ENCODE measurements around the gene RANBP3L. TPM values are rescaled to one million over a fixed set of nuclear protein-coding genes. Genes with fewer than 3 reads are reported as not detected.

RANBP3L gene
- total RNA-seq, 2 donors from 2014 or later, result 17.7 to 21.2 TPM

- intact Hi-C loops (cut with DNase I), result no loop called here
- no peak for TF ChIP-seq CTCF (IDR thresholded peaks at IDR 0.05)
- TF ChIP-seq POLR2AphosphoS5 (IDR thresholded peaks at IDR 0.05), result no peak
- TF ChIP-seq POLR2A (IDR thresholded peaks at IDR 0.05), result no peak
- no peaks in the 10 kb centered on the region for H3K9me3 ChIP-seq
- H3K27ac ChIP-seq, result no peak overlapping the region
- no peak overlapping the region for H3K4me3 ChIP-seq
- H3K36me3 ChIP-seq, result no peaks in the 10 kb centered on the region
- no peak for DNase-seq (ENCODE audit: low spot score)
- H3K27me3 ChIP-seq (replicated peaks; ENCODE audit: insufficient read depth), result no peaks in the 10 kb centered on the region
- H3K4me1 ChIP-seq (replicated peaks), result no peaks in the 10 kb centered on the region
- 92% methylated on average over 6 of the region's 6 CpGs for WGBS
Observed at GRCh38 chr5:36261186-36261585, 40.5 kb downstream of the RANBP3L start.

- no peak for DNase-seq (ENCODE audit: low spot score)
- H3K27ac ChIP-seq, result no peak overlapping the region
- 68% methylated on average over 4 of the region's 4 CpGs for WGBS
Observed at GRCh38 chr5:36253575-36253974, 48.1 kb downstream of the RANBP3L start.

GRCh38 chr5:36252722-36253365 is 48.9 kb downstream of the RANBP3L start:
- Histone ChIP-seq H3K27me3 (replicated peaks; ENCODE audit: insufficient read depth) (no peaks in the 10 kb centered on the region), H3K4me1 (replicated peaks) (no peaks in the 10 kb centered on the region), H3K36me3 (no peaks in the 10 kb centered on the region), H3K9me3 (no peaks in the 10 kb centered on the region), H3K4me3 (no peak overlapping the region), H3K27ac (peak overlapping the region in 1 of 2 donors; percentile 38)
- no peak for DNase-seq (ENCODE audit: low spot score)
- WGBS, result 66% methylated on average over 3 of the region's 3 CpGs
- intact Hi-C loops (cut with DNase I), result no loop called here
- TF ChIP-seq CTCF (IDR thresholded peaks at IDR 0.05) (no peak), POLR2AphosphoS5 (IDR thresholded peaks at IDR 0.05) (no peak), POLR2A (IDR thresholded peaks at IDR 0.05) (no peak)

More at GRCh38 chr5:36253575-36253974, 48.1 kb downstream of the RANBP3L start:
- TF ChIP-seq POLR2AphosphoS5 (IDR thresholded peaks at IDR 0.05) (no peak), CTCF (IDR thresholded peaks at IDR 0.05) (no peak), POLR2A (IDR thresholded peaks at IDR 0.05) (no peak)
- H3K9me3 ChIP-seq, result no peaks in the 10 kb centered on the region
- no peak overlapping the region for H3K4me3 ChIP-seq
- H3K36me3 ChIP-seq, result no peaks in the 10 kb centered on the region
- no peaks in the 10 kb centered on the region for H3K27me3 ChIP-seq (replicated peaks; ENCODE audit: insufficient read depth)
- H3K4me1 ChIP-seq (replicated peaks), result no peaks in the 10 kb centered on the region
- intact Hi-C loops (cut with DNase I), result no loop called here

- no peak for DNase-seq (ENCODE audit: low spot score)
- H3K9me3 ChIP-seq, result no peaks in the 10 kb centered on the region
- 85% methylated on average over 3 of the region's 3 CpGs for WGBS
- H3K27ac ChIP-seq, result peak overlapping the region in 1 of 2 donors; percentile 7
- intact Hi-C loops (cut with DNase I), result no loop called here
- no peaks in the 10 kb centered on the region for H3K27me3 ChIP-seq (replicated peaks; ENCODE audit: insufficient read depth)
- no peaks in the 10 kb centered on the region for H3K36me3 ChIP-seq
- H3K4me3 ChIP-seq, result no peak overlapping the region
- H3K4me1 ChIP-seq (replicated peaks), result no peaks in the 10 kb centered on the region
- TF ChIP-seq POLR2A (IDR thresholded peaks at IDR 0.05) (no peak), CTCF (IDR thresholded peaks at IDR 0.05) (no peak), POLR2AphosphoS5 (IDR thresholded peaks at IDR 0.05) (no peak)
Observed at GRCh38 chr5:36251218-36251617, 50.5 kb downstream of the RANBP3L start.

- no peak for DNase-seq (ENCODE audit: low spot score)
- Histone ChIP-seq H3K4me3 (no peak overlapping the region), H3K9me3 (no peaks in the 10 kb centered on the region), H3K4me1 (replicated peaks) (no peaks in the 10 kb centered on the region), H3K36me3 (no peaks in the 10 kb centered on the region), H3K27ac (peak overlapping the region in 1 of 2 donors; percentile 7), H3K27me3 (replicated peaks; ENCODE audit: insufficient read depth) (no peaks in the 10 kb centered on the region)
- intact Hi-C loops (cut with DNase I), result no loop called here
- WGBS, result 34% methylated on average over 4 of the region's 4 CpGs
- TF ChIP-seq POLR2AphosphoS5 (IDR thresholded peaks at IDR 0.05) (no peak), CTCF (IDR thresholded peaks at IDR 0.05) (no peak), POLR2A (IDR thresholded peaks at IDR 0.05) (no peak)
Observed at GRCh38 chr5:36250427-36250826, 51.3 kb downstream of the RANBP3L start.

Measured in prostate gland (tissue), 2 donors.